Ovary (tissue), 9 donors: ENCODE results near the gene ANGPT4. TPM values are rescaled to one million over a fixed set of nuclear protein-coding genes. Genes with fewer than 3 reads are reported as not detected.

ENCODE experiments used
- DNase-seq, 5 donors: peaks; one replicate each; pipeline ENCODE4 v3.0.0-alpha.2; 2019 to 2020
- H3K27ac ChIP-seq, 2 donors: fragments of 200-600 bp; one replicate each; pipeline versions ENCODE4 v1.5.1 to v1.8.0; 2019 to 2022
- H3K27me3 ChIP-seq: fragments of 200-600 bp; one replicate; pipeline ENCODE4 v1.8.0; 2022
- H3K36me3 ChIP-seq: fragments of 200-600 bp; sonication (generic); one replicate; pipeline ENCODE4 v1.5.1; 2019
- H3K4me1 ChIP-seq: one replicate; pipeline ENCODE4 v1.8.1; 2013; ENCODE audit warnings: mild to moderate bottlenecking, moderate library complexity; ENCODE audit not compliant: insufficient read depth
- H3K4me3 ChIP-seq: fragments of 200-600 bp; sonication (generic); one replicate; pipeline ENCODE4 v1.5.1; 2017
- H3K9me3 ChIP-seq, 2 donors: fragments of 200-600 bp in 1 of 2; sonication (generic) in 1 of 2; one replicate each; pipeline versions ENCODE4 v1.5.1 to v1.8.1; 2013 to 2019; ENCODE audit warnings: mild to moderate bottlenecking in 1 of 2, moderate library complexity in 1 of 2
- CTCF ChIP-seq, 3 donors: fragments of 450-650 bp in 2 of 3; fragments of 200-600 bp in 1 of 3; IDR thresholded peaks; one replicate each; pipeline versions ENCODE4 v1.5.1 to v1.8.0; 2016 to 2022; ENCODE audit warnings: antibody characterized with exemption in 3 of 3, mild to moderate bottlenecking in 1 of 3
- EP300 ChIP-seq: sonication (generic); formaldehyde crosslinking; IDR thresholded peaks from one replicate; pipeline ENCODE4 v1.6.1; 2017; ENCODE audit warnings: antibody characterized with exemption
- POLR2A ChIP-seq: fragments of 450-650 bp; IDR thresholded peaks from one replicate; pipeline ENCODE4 v1.6.1; 2017; ENCODE audit warnings: antibody characterized with exemption, mild to moderate bottlenecking, moderate library complexity
- WGBS, 3 donors: extraction: QIAGEN DNeasy Blood & Tissue Kit in 1 of 3; methylation state at CpG; one replicate each; pipeline versions ENCODE4 v1.1.5 to v1.1.7; 2013 to 2017; 5-methylcytosine and 5-hydroxymethylcytosine counted together
- intact Hi-C, 4 donors: fragments of 100-400 bp; cut with DNase I; formaldehyde crosslinking; loops; one replicate each; pipeline versions ENCODE4 v1.11.0 to v1.15.1; 2022 to 2023
- polyA plus RNA-seq, 2 donors: library from polyadenylated mRNA; stranded (reverse); fragments of 200-250 nt in 1 of 2; fragments of 350-450 nt in 1 of 2; fragmentation: Illumina TruSeq in 1 of 2; extraction: RNeasy Lipid Tissue Mini Kit (QIAGEN cat#74804) in 1 of 2; gene quantifications; one replicate each; pipeline ENCODE4 v1.2.3, GENCODE V29; 2013 to 2014
- total RNA-seq, 7 donors: library from RNA; depleted of rRNA in 2 of 7; stranded (reverse); fragments of >200 nt in 2 of 7; fragmentation: NEBNext Ultra II Directional in 3 of 7; extraction: Animal tissue kit (Norgen Biotek cat#: 25700) in 3 of 7; gene quantifications; one replicate each; pipeline versions ENCODE4 v1.1.0 to v1.2.4, GENCODE V29; 2016 to 2023
- donor health status: DM: no; HTN: no; CAD: no; lungs with moderate emphysema.
- donor health status: DM: no; HTN: no; CAD: no.
- donor health status: Bipolar disorder and iron deficiency.
- donor health status: DM: yes; HTN: yes; CAD: no.
- donor health status: DM: no; HTN: no; CAD: no.
- donor health status: DM: yes; HTN: yes; CAD: no.

The ANGPT4 gene
- total and polyA plus RNA-seq, 9 donors, result 0.58 to 10.7 (median 2.0) TPM

DNA sequence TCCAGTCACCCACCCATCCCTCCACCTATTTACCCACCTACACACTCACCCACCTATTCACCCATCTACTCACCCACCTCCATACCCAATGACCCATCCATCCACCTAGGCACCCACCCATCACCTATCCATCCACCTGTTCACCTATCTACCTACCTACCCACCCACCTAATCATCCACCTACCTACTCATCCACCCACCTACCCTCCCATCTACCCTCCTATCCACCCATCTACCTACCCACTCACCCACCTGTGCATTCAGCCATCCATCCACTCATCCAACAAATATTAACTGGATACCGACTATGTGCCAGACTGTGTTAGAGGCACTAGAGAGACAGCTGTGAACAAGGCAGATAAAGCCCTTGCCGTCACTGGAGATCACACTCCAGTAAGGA, 45.6 kb upstream of the ANGPT4 start:
- H3K9me3 ChIP-seq, result no peaks in the 10 kb centered on the region
- no peaks in the 10 kb centered on the region for H3K4me1 ChIP-seq
- DNase-seq, result no peak
- no peak overlapping the region for H3K4me3 ChIP-seq
- TF ChIP-seq POLR2A (no peak), CTCF (IDR thresholded peaks at IDR 0.05) (no peak), EP300 (no peak)
- H3K27ac ChIP-seq, result no peak overlapping the region
- H3K27me3 ChIP-seq, result no peaks in the 10 kb centered on the region
- intact Hi-C loops, result loop anchor here in 1 of 4 donors (5.0 to 10.0 kb wide), 2 partner anchors 79 to 253 kb away; no protein-coding TSS in a partner anchor
- H3K36me3 ChIP-seq, result no peaks in the 10 kb centered on the region
- 20 to 53% (median 30%) methylated on average over 2 of the region's 2 CpGs for WGBS, 3 donors

GRCh38 chr20:959996-960615, 44.0 kb upstream of the ANGPT4 start:
- DNase-seq, result no peak
- intact Hi-C loops, result loop anchor here in 3 of 4 donors (2.0 to 10.0 kb wide), 4 partner anchors 78 to 255 kb away; no protein-coding TSS in a partner anchor
- no peak overlapping the region for H3K27ac ChIP-seq
- H3K4me1 ChIP-seq, result no peaks in the 10 kb centered on the region
- H3K36me3 ChIP-seq, result no peaks in the 10 kb centered on the region
- H3K4me3 ChIP-seq, result no peak overlapping the region
- 70 to 73% (median 71%) methylated on average over 16 of the region's 16 CpGs for WGBS, 3 donors
- TF ChIP-seq POLR2A (no peak), EP300 (no peak), CTCF (IDR thresholded peaks at IDR 0.05) (no peak)
- no peaks in the 10 kb centered on the region for H3K27me3 ChIP-seq
- H3K9me3 ChIP-seq, result no peaks in the 10 kb centered on the region

DNA sequence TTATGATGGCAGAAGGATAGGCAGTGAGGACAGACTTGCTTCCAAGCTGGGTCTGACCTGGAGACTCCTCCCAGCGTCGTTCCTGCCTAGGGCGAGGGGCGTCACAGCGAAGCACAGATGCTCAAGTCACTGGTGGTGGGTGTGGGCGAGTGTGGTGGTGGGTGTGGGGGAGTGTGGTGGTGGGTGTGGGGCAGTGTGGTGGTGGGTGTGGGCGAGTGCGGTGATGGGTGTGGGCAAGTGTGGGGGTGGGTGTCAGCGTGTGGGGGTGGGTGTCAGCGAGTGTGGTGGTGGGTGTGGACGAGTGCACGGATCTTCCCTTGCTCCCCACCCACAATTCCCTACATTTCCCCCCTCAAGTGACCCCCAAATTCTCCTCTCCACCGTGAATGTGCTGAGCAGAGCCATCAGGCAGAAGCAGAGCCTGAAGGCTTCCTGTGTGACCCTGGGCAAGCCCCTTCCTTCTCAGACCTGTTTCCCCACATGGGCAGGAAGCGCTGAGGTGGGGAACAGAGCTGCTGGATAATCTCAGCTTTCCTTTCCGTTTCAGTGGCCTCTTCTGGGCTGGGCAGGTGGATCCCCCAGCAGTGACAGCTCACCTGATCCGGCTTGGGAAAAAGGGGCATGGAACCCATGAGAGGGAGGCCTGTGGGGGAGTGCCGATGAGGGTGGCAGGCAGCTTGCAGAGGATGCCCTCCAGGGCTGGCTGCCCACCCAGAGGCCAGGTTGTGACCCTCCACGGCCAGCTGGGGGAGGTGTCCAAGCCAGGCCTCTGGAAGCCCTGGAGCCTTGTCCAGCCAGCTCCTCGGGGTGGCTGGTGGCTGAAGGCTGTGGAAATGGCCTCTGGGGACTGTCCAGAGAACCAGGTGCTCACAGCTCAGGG, 43.0 kb upstream of the ANGPT4 start:
- TF ChIP-seq POLR2A (no peak), CTCF (IDR thresholded peaks at IDR 0.05) (no peak), EP300 (no peak)
- Histone ChIP-seq H3K4me1 (no peaks in the 10 kb centered on the region), H3K4me3 (no peak overlapping the region), H3K27ac (no peak overlapping the region), H3K36me3 (no peaks in the 10 kb centered on the region), H3K9me3 (no peaks in the 10 kb centered on the region), H3K27me3 (no peaks in the 10 kb centered on the region)
- intact Hi-C loops, result loop anchor here in 2 of 4 donors (2.0 to 10.0 kb wide), 3 partner anchors 77 to 142 kb away; no protein-coding TSS in a partner anchor
- WGBS, 3 donors, result 39 to 61% (median 46%) methylated on average over 19 of the region's 19 CpGs
- no peak for DNase-seq

DNA sequence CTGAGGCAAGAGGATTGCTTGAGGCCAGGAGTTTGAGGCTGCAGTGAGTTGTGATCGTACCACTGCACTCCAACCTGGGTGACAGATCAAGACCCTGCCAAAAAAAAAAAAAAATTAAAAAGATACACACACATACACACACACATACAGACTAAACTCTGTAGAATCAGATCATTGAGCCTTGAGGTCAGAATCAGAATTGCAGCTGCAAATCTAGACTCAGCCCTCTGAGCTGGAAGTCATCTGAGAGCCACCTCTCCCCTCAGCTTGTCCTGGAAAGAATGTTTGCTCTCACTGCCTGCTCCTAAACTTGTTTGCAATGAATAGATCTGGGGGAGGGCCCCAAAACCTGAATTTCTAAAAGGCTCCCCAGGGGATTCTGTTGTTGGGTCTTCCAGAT, 41.4 kb upstream of the ANGPT4 start:
- intact Hi-C loops, result loop anchor here (2.0 to 10.0 kb wide), 4 partner anchors 75 to 143 kb away; no protein-coding TSS in a partner anchor
- no peak overlapping the region for H3K4me3 ChIP-seq
- no peaks in the 10 kb centered on the region for H3K27me3 ChIP-seq
- DNase-seq, result no peak
- 69 to 77% (median 76%) methylated on average over 1 of the region's 1 CpG for WGBS, 3 donors
- TF ChIP-seq CTCF (IDR thresholded peaks at IDR 0.05), result no peak
- no peak for TF ChIP-seq POLR2A
- TF ChIP-seq EP300, result no peak
- H3K27ac ChIP-seq, result no peak overlapping the region
- H3K9me3 ChIP-seq, result no peaks in the 10 kb centered on the region
- no peaks in the 10 kb centered on the region for H3K4me1 ChIP-seq
- no peaks in the 10 kb centered on the region for H3K36me3 ChIP-seq
